Astrocyte (in vitro differentiated cells and primary cell): ENCODE data around the gene MKKS. TPM values are rescaled to one million over a fixed set of nuclear protein-coding genes. Genes with fewer than 3 reads are reported as not detected.

ENCODE experiments used
- DNase-seq: peaks from one replicate; pipeline ENCODE4 v3.0.0-alpha.2; 2010; ENCODE audit warnings: low read depth
- FAIRE-seq: peaks from 2 replicates; lab custom pipeline; 2011; peaks lifted over from hg19 to GRCh38; lab: Jason Lieb, UNC
- H2AFZ ChIP-seq: 2 replicates; pipeline ENCODE4 v1.6.0; 2012; ENCODE audit warnings: low read depth, low read length, inconsistent platforms
- H3K27ac ChIP-seq: 2 replicates; pipeline ENCODE4 v1.5.1; 2011; ENCODE audit warnings: low read depth, low read length, inconsistent platforms
- H3K27me3 ChIP-seq: 2 replicates; pipeline ENCODE4 v1.6.0; 2011; ENCODE audit warnings: low read length, inconsistent platforms; ENCODE audit not compliant: insufficient read depth
- H3K36me3 ChIP-seq: 2 replicates; pipeline ENCODE4 v1.5.1; 2011; ENCODE audit warnings: low read length, inconsistent platforms; ENCODE audit not compliant: insufficient read depth
- H3K4me1 ChIP-seq: 2 replicates; pipeline ENCODE4 v1.5.1; 2011; ENCODE audit warnings: low read length, inconsistent platforms; ENCODE audit not compliant: insufficient read depth
- H3K4me2 ChIP-seq: 2 replicates; pipeline ENCODE4 v1.6.0; 2012; ENCODE audit warnings: low read length, inconsistent platforms
- H3K4me3 ChIP-seq: 2 replicates; pipeline ENCODE4 v1.5.1; 2011; ENCODE audit warnings: low read depth, mild to moderate bottlenecking, low read length, inconsistent platforms; ENCODE audit not compliant: insufficient read depth
- H3K79me2 ChIP-seq: 2 replicates; pipeline ENCODE4 v1.6.0; 2012; ENCODE audit warnings: mild to moderate bottlenecking, low read length, inconsistent platforms; ENCODE audit not compliant: insufficient read depth
- H3K9ac ChIP-seq: 2 replicates; pipeline ENCODE4 v1.6.0; 2012; ENCODE audit warnings: mild to moderate bottlenecking, low read length, inconsistent platforms
- H3K9me3 ChIP-seq: 2 replicates; pipeline ENCODE4 v1.5.1; 2012; ENCODE audit warnings: low read depth, mild to moderate bottlenecking, low read length, inconsistent platforms; ENCODE audit not compliant: insufficient read depth
- H4K20me1 ChIP-seq: 2 replicates; pipeline ENCODE4 v1.6.0; 2012; ENCODE audit warnings: low read length, inconsistent platforms; ENCODE audit not compliant: insufficient read depth
- H3K27ac Mint-ChIP-seq: one replicate; pipeline ENCODE4 v1.8.0; 2021; ENCODE audit warnings: mild to moderate bottlenecking, mixed read lengths; ENCODE audit not compliant: unreplicated experiment
- H3K27me3 Mint-ChIP-seq: one replicate; pipeline ENCODE4 v1.8.0; 2021; ENCODE audit warnings: low read depth, mixed read lengths; ENCODE audit not compliant: unreplicated experiment
- H3K36me3 Mint-ChIP-seq: one replicate; pipeline ENCODE4 v1.8.0; 2021; ENCODE audit warnings: low read depth, mixed read lengths; ENCODE audit not compliant: unreplicated experiment
- H3K4me1 Mint-ChIP-seq: one replicate; pipeline ENCODE4 v1.8.0; 2021; ENCODE audit warnings: low read depth, mixed read lengths; ENCODE audit not compliant: unreplicated experiment
- H3K4me3 Mint-ChIP-seq: one replicate; pipeline ENCODE4 v1.8.0; 2021; ENCODE audit warnings: mild to moderate bottlenecking, moderate library complexity, mixed read lengths; ENCODE audit not compliant: unreplicated experiment
- H3K9me3 Mint-ChIP-seq: one replicate; pipeline ENCODE4 v1.8.0; 2021; ENCODE audit warnings: mild to moderate bottlenecking, mixed read lengths; ENCODE audit not compliant: unreplicated experiment
- CTCF ChIP-seq: IDR thresholded peaks from 2 replicates; pipeline ENCODE4 v1.5.1; 2011; ENCODE audit warnings: low read depth, mild to moderate bottlenecking, inconsistent platforms, low read length, moderate library complexity; ENCODE audit not compliant: insufficient read depth
- EZH2 ChIP-seq: IDR thresholded peaks from 2 replicates; pipeline ENCODE4 v1.6.1; 2012; ENCODE audit warnings: mild to moderate bottlenecking, low read length, inconsistent platforms; ENCODE audit not compliant: insufficient read depth
- total RNA-seq: library from RNA; stranded (reverse); gene quantifications from 2 replicates; pipeline ENCODE4 v1.2.1, GENCODE V29; 2021

Gene MKKS
- total RNA-seq, 1 donor from 2014 or later: 13.4 TPM

DNA sequence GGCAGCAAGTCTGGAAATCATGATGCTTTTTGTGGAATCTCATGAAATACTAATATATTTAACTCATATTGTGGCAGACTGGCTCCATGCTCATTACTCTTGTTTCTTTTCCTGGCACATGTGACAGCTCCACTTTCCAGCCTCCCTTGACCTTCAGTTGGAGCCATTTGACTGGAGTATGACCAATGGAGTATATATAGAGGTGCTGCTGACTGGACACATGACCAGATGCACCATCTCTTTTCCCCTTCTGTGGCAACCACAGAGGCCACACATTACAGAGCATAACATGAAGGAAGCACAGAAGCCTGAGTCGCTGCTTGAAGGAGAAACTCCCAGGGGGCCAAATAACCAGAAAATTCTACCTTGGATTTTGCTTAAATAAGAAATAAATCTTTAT, 77.4 kb downstream of the MKKS start:
- Histone ChIP-seq H2AFZ (no peak overlapping the region), H3K36me3 (no peaks in the 10 kb centered on the region), H3K9me3 (no peaks in the 10 kb centered on the region), H3K27me3 (no peaks in the 10 kb centered on the region), H4K20me1 (no peaks in the 10 kb centered on the region), H3K4me2 (no peak overlapping the region), H3K4me1 (peaks cover 38% of the 10 kb centered on the region), H3K4me3 (no peak overlapping the region), H3K79me2 (no peaks in the 10 kb centered on the region), H3K9ac (no peak overlapping the region), H3K27ac (no peak overlapping the region)
- Mint-ChIP-seq H3K36me3 (no peaks in the 10 kb centered on the region), H3K4me3 (no peak overlapping the region), H3K4me1 (peaks cover 20% of the 10 kb centered on the region), H3K27me3 (peaks cover 4% of the 10 kb centered on the region), H3K9me3 (peaks cover 4% of the 10 kb centered on the region), H3K27ac (no peak overlapping the region)
- DNase-seq: no peak
- no peak for TF ChIP-seq EZH2
- TF ChIP-seq CTCF: no peak
- FAIRE-seq: no peak

DNA sequence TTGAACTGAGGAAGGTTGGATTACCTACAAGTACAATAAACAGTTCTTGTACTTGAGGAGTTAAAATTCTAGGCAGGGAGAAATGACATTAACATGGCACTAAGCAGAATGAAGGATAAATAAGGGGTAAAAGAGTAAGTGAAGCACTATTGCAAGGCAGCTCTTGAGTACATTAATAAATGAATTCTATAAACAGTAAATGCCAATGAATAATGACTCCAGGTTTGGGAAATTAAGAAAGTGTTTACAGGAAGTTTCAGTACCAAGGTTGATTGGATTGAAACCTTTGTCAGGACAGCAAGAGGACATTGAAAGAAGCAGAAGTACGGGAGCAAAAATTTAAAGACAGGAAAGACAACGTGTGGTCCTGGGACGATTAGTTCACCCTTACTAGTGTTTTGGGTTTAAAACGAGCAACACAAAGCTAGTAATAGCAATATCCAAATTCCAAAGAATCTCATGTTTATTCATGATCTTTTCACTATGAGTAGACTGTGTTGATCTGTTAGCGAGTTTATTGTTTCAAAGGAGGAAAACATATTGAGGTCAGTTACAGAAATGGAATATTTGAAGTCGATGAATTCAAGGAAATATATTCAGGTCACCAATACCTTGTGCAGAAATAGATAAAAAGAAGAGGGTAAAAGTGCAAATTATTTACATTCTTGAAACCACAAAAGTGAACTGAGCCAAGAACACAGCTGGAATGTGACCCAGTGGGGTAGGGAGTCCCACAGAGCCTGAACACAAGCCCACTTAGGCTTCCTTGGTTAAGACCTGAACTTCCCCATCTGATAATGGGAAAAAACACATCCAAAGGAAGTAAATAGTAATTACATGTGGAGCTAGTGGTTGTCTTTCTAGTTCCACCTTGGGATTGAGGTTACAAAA, 80.8 kb downstream of the MKKS start:
- no peak for FAIRE-seq
- no peaks in the 10 kb centered on the region for H4K20me1 ChIP-seq
- Mint-ChIP-seq H3K36me3 (no peaks in the 10 kb centered on the region), H3K27ac (no peak overlapping the region), H3K4me1 (peaks cover 34% of the 10 kb centered on the region), H3K4me3 (no peak overlapping the region), H3K9me3 (peaks cover 3% of the 10 kb centered on the region), H3K27me3 (no peaks in the 10 kb centered on the region)
- peak overlapping the region; percentile 39 for H3K4me2 ChIP-seq
- no peaks in the 10 kb centered on the region for H3K36me3 ChIP-seq
- no peaks in the 10 kb centered on the region for H3K9me3 ChIP-seq
- TF ChIP-seq CTCF: no peak
- no peak for TF ChIP-seq EZH2
- H3K27ac ChIP-seq: peak overlapping the region; percentile 68
- peak overlapping the region; percentile 33 for H3K9ac ChIP-seq
- DNase-seq: peak; percentile 82
- no peak overlapping the region for H2AFZ ChIP-seq
- H3K27me3 ChIP-seq: no peaks in the 10 kb centered on the region
- no peaks in the 10 kb centered on the region for H3K79me2 ChIP-seq
- no peak overlapping the region for H3K4me3 ChIP-seq
- H3K4me1 ChIP-seq: peaks cover 30% of the 10 kb centered on the region

Other genes with a start within 250 kb of the MKKS start
- 3.9 and 5.2 TPM in 2 replicates for gene SNAP25, start 215.4 kb downstream of the MKKS start, total RNA-seq
- 4.7 and 5.3 TPM in 2 replicates for gene SLX4IP, start 1.1 kb upstream of the MKKS start, total RNA-seq
- gene JAG1, start 239.8 kb upstream of the MKKS start, total RNA-seq: 278 and 380 TPM in 2 replicates